H9 (cell line): Measurements from ENCODE around the gene CDKAL1. TPM values are rescaled to one million over a fixed set of nuclear protein-coding genes. Genes with fewer than 3 reads are reported as not detected.
A peak's percentile ranks its signal among the peaks of the same experiment; 100 is the strongest.
"Not testable (repeated sequence)": the region's sequence is repeated elsewhere in the genome, so short reads cannot be mapped to it uniquely, and the experiment has no call there.

Experiments
- DNase-seq: peaks from one replicate; pipeline ENCODE4 v3.0.0-alpha.2; 2017
- H2AFZ ChIP-seq: one replicate; pipeline ENCODE4 v1.6.1; 2013; ENCODE audit warnings: mild to moderate bottlenecking, low read length, control low read depth, moderate library complexity
- H2AK5ac ChIP-seq: 2 replicates; pipeline ENCODE4 v1.6.1; 2013; ENCODE audit warnings: low read length, control low read depth, mixed read lengths; ENCODE audit not compliant: insufficient read length
- H2BK120ac ChIP-seq: one replicate; pipeline ENCODE4 v1.6.1; 2013; ENCODE audit warnings: low read depth, mild to moderate bottlenecking, low read length, control low read depth, inconsistent platforms; ENCODE audit not compliant: poor library complexity, severe bottlenecking
- H2BK12ac ChIP-seq: 2 replicates; pipeline ENCODE4 v1.6.1; 2013; ENCODE audit warnings: low read length, control low read depth, mixed read lengths, low read depth; ENCODE audit not compliant: insufficient read length
- H2BK15ac ChIP-seq: 2 replicates; pipeline ENCODE4 v1.6.1; 2013; ENCODE audit warnings: low read depth, low read length, control low read depth
- H2BK20ac ChIP-seq: one replicate; pipeline ENCODE4 v1.6.1; 2013; ENCODE audit warnings: low read depth, mild to moderate bottlenecking, low read length, control low read depth, inconsistent platforms; ENCODE audit not compliant: poor library complexity, severe bottlenecking
- H2BK5ac ChIP-seq: 2 replicates; pipeline ENCODE4 v1.6.1; 2013; ENCODE audit warnings: low read length, control low read depth, mixed read lengths; ENCODE audit not compliant: insufficient read length
- H3K14ac ChIP-seq: 2 replicates; pipeline ENCODE4 v1.6.1; 2013; ENCODE audit warnings: low read length, control low read depth; ENCODE audit not compliant: insufficient read depth
- H3K18ac ChIP-seq: 2 replicates; pipeline ENCODE4 v1.6.1; 2013; ENCODE audit warnings: low read depth, mild to moderate bottlenecking, mixed read lengths, low read length, control low read depth; ENCODE audit not compliant: insufficient read length
- H3K23ac ChIP-seq: 2 replicates; pipeline ENCODE4 v1.6.1; 2013; ENCODE audit warnings: low read length, control low read depth, mixed read lengths, low read depth; ENCODE audit not compliant: insufficient read length
- H3K23me2 ChIP-seq: 2 replicates; pipeline ENCODE4 v1.6.1; 2013; ENCODE audit warnings: low read depth, mild to moderate bottlenecking, mixed read lengths, low read length, control low read depth; ENCODE audit not compliant: insufficient read length, poor library complexity, severe bottlenecking
- H3K27ac ChIP-seq: 2 replicates; pipeline ENCODE4 v1.5.1; 2013; ENCODE audit warnings: low read length, control low read depth, mixed read lengths, low read depth; ENCODE audit not compliant: insufficient read length
- H3K27me3 ChIP-seq: 2 replicates; pipeline ENCODE4 v1.6.1; 2013; ENCODE audit warnings: low read length, control low read depth, inconsistent platforms; ENCODE audit not compliant: insufficient read depth
- H3K4ac ChIP-seq: 2 replicates; pipeline ENCODE4 v1.6.1; 2013; ENCODE audit warnings: low read depth, mild to moderate bottlenecking, control low read depth, inconsistent platforms, low read length, moderate library complexity
- H3K4me1 ChIP-seq: 2 replicates; pipeline ENCODE4 v1.6.1; 2013; ENCODE audit warnings: low read length, control low read depth, inconsistent platforms; ENCODE audit not compliant: insufficient read depth
- H3K4me2 ChIP-seq: 2 replicates; pipeline ENCODE4 v1.6.1; 2013; ENCODE audit warnings: low read length, control low read depth, mixed read lengths; ENCODE audit not compliant: insufficient read length, insufficient read depth
- H3K56ac ChIP-seq: 2 replicates; pipeline ENCODE4 v1.6.1; 2013; ENCODE audit warnings: low read depth, mild to moderate bottlenecking, mixed read lengths, low read length, control low read depth; ENCODE audit not compliant: insufficient read length
- H3K79me1 ChIP-seq: 2 replicates; pipeline ENCODE4 v1.6.1; 2013; ENCODE audit warnings: low read depth, mild to moderate bottlenecking, moderate library complexity, low read length, control low read depth, inconsistent platforms; ENCODE audit not compliant: insufficient read depth, poor library complexity, severe bottlenecking
- H3K79me2 ChIP-seq: 2 replicates; pipeline ENCODE4 v1.6.1; 2013; ENCODE audit warnings: low read length, control low read depth, inconsistent platforms; ENCODE audit not compliant: insufficient read depth
- H3K9ac ChIP-seq: 2 replicates; pipeline ENCODE4 v1.6.1; 2013; ENCODE audit warnings: low read length, control low read depth, mixed read lengths; ENCODE audit not compliant: insufficient read length; ENCODE audit errors: extremely low read depth
- H3K9me3 ChIP-seq: one replicate; pipeline ENCODE4 v1.6.1; 2013; ENCODE audit warnings: low read depth, low read length, inconsistent platforms; ENCODE audit not compliant: control insufficient read depth
- H3T11ph ChIP-seq: one replicate; pipeline ENCODE4 v1.6.1; 2013; ENCODE audit warnings: mild to moderate bottlenecking, low read length, control low read depth, inconsistent platforms
- H4K20me1 ChIP-seq: one replicate; pipeline ENCODE4 v1.6.1; 2013; ENCODE audit not compliant: control insufficient read depth, insufficient read length, insufficient read depth
- H4K5ac ChIP-seq: 2 replicates; pipeline ENCODE4 v1.6.1; 2013; ENCODE audit warnings: low read depth, mild to moderate bottlenecking, mixed read lengths, low read length, control low read depth; ENCODE audit not compliant: insufficient read length
- H4K8ac ChIP-seq: replicated peaks from 2 replicates; pipeline ENCODE4 v1.6.1; 2013; ENCODE audit warnings: low read length, control low read depth, mixed read lengths, low read depth; ENCODE audit not compliant: insufficient read length
- H4K91ac ChIP-seq: 2 replicates; pipeline ENCODE4 v1.6.1; 2013; ENCODE audit warnings: low read depth, mild to moderate bottlenecking, moderate library complexity, mixed read lengths, low read length, control low read depth; ENCODE audit not compliant: insufficient read length
- H3K27ac Mint-ChIP-seq, 3 experiments: 2 replicates in 2 of 3; 3 replicates in 1 of 3; pipeline ENCODE4 v1.8.0; 2020 to 2021; ENCODE audit warnings: mixed read lengths in 3 of 3, mild to moderate bottlenecking in 1 of 3, moderate library complexity in 1 of 3
- H3K27me3 Mint-ChIP-seq: 2 replicates; pipeline ENCODE4 v1.8.0; 2021; ENCODE audit warnings: low read depth, mild to moderate bottlenecking, moderate library complexity, mixed read lengths
- H3K36me3 Mint-ChIP-seq, 3 experiments: 2 replicates in 2 of 3; 3 replicates in 1 of 3; pipeline ENCODE4 v1.8.0; 2020 to 2021; ENCODE audit warnings: low read depth in 3 of 3, mixed read lengths in 3 of 3; ENCODE audit not compliant: insufficient read depth in 1 of 3
- H3K4me1 Mint-ChIP-seq, 2 experiments: 2 replicates each; pipeline ENCODE4 v1.8.0; 2020; ENCODE audit warnings: mixed read lengths in 2 of 2
- H3K4me3 Mint-ChIP-seq, 2 experiments: 2 replicates in 1 of 2; 3 replicates in 1 of 2; pipeline ENCODE4 v1.8.0; 2020 to 2021; ENCODE audit warnings: mild to moderate bottlenecking in 2 of 2, mixed read lengths in 2 of 2, moderate library complexity in 1 of 2
- H3K9me3 Mint-ChIP-seq, 2 experiments: 2 replicates in 1 of 2; 3 replicates in 1 of 2; pipeline ENCODE4 v1.8.0; 2020; ENCODE audit warnings: mild to moderate bottlenecking in 2 of 2, mixed read lengths in 2 of 2, moderate library complexity in 1 of 2
- WGBS: extraction: QIAGEN DNeasy Blood & Tissue Kit; methylation state at CpG from one replicate; pipeline ENCODE4 v1.1.7; 2013; ENCODE audit warnings: missing lambda C conversion rate, low lambda C conversion rate, mixed read lengths; ENCODE audit not compliant: insufficient read length; ENCODE audit errors: extremely low coverage; 5-methylcytosine and 5-hydroxymethylcytosine counted together
- total RNA-seq: library from RNA; stranded (reverse); gene quantifications from 2 replicates; pipeline ENCODE4 v1.2.1, GENCODE V29; 2021
- TF ChIP-seq, protein P1 (sequence below): fragments of 200-600 bp; sonication (generic); conservative IDR thresholded peaks from 3 replicates; pipeline ENCODE4 v1.8.0; 2021; ENCODE audit warnings: antibody characterized with exemption, mild to moderate bottlenecking

The CDKAL1 gene
- total RNA-seq, 1 experiment from 2014 or later, result 23.0 TPM

DNA sequence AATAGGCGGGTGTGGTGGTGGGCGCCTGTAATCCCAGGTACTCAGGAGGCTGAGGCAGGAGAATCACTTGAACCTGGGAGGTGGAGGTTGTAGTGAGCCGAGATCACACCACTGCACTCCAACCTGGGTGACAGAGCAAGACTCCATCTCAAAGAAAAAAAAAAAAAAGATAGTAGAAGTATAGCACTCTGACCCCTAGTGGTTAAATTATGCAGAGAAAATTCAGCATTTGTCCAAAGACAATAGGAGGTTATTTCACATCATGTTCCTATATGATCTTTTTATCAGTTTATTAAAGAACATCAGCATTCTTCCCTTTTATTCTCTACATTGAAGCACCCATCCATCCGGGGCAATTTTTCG, 5.2 kb upstream of the CDKAL1 start:
- not testable (repeated sequence) for H4K8ac ChIP-seq, H2AFZ ChIP-seq, H3K27ac ChIP-seq, H2BK12ac ChIP-seq, H3K9ac ChIP-seq, H3K36me3 Mint-ChIP-seq, H3K23me2 ChIP-seq, H3K23ac ChIP-seq, H3K4me3 Mint-ChIP-seq, H3K14ac ChIP-seq, H3K4me1 ChIP-seq, H2BK20ac ChIP-seq, H3T11ph ChIP-seq, H3K9me3 ChIP-seq, H3K27me3 ChIP-seq, H2BK120ac ChIP-seq, H3K27ac Mint-ChIP-seq, H2BK5ac ChIP-seq, H4K5ac ChIP-seq, H3K9me3 Mint-ChIP-seq, DNase-seq, H3K4ac ChIP-seq, H3K79me1 ChIP-seq, H3K27me3 Mint-ChIP-seq, H4K91ac ChIP-seq, H3K79me2 ChIP-seq, H4K20me1 ChIP-seq, H3K4me2 ChIP-seq, H3K18ac ChIP-seq, H3K56ac ChIP-seq, H2AK5ac ChIP-seq, H2BK15ac ChIP-seq
- H3K4me1 Mint-ChIP-seq, result peaks cover 18% of the 10 kb centered on the region in 2 experiments
- no CpG with 5 or more reads among the region's 5 CpGs for WGBS
- TF ChIP-seq, protein P1, sequence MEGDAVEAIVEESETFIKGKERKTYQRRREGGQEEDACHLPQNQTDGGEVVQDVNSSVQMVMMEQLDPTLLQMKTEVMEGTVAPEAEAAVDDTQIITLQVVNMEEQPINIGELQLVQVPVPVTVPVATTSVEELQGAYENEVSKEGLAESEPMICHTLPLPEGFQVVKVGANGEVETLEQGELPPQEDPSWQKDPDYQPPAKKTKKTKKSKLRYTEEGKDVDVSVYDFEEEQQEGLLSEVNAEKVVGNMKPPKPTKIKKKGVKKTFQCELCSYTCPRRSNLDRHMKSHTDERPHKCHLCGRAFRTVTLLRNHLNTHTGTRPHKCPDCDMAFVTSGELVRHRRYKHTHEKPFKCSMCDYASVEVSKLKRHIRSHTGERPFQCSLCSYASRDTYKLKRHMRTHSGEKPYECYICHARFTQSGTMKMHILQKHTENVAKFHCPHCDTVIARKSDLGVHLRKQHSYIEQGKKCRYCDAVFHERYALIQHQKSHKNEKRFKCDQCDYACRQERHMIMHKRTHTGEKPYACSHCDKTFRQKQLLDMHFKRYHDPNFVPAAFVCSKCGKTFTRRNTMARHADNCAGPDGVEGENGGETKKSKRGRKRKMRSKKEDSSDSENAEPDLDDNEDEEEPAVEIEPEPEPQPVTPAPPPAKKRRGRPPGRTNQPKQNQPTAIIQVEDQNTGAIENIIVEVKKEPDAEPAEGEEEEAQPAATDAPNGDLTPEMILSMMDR, result peak; percentile 67
